Ecto neural progenitor cell (in vitro differentiated cells): Measurements from ENCODE around the gene PSAP.

ENCODE experiments used
- DNase-seq: peaks from one replicate; pipeline ENCODE4 v3.0.0-alpha.2; 2018; ENCODE audit warnings: low spot score

Gene PSAP

DNA sequence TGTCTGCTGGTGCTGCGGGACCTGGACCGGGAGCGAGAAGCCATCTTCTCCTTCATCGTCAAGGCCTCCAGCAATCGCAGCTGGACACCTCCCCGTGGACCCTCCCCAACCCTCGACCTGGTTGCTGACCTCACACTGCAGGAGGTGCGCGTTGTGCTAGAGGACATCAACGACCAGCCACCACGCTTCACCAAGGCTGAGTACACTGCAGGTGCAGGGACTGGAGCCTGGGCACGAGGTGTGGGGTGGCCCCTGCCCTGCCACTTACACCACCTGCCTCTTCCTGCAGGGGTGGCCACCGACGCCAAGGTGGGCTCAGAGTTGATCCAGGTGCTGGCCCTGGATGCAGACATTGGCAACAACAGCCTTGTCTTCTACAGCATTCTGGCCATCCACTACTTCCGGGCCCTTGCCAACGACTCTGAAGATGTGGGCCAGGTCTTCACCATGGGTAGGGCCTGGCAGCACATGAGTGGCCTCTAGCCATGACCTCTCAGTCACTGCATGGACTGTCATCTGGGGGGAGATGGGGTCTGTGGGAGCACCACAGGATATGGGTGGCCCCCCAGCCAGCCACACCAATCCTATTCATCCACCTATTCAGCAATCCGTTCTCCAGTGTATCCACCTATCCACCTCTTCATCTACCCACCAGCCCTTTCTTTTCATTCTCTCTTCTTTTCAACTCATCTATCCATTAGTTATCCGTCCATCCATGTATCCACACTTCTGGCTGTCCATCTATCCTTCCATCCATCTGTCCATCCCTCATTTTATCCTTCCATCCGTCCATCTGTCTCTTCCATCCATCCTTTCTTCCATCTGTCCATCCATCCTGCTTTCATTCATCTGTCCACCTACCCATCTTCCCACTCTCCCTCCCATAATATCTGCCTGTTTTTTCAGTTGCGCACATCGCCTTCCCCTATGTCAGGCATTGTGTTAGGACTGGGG is 43.2 kb downstream of the PSAP start:
- DNase-seq = no peak

- no peak for DNase-seq
Observed at GRCh38 chr10:71806704-71807556, 44.1 kb downstream of the PSAP start.

DNA sequence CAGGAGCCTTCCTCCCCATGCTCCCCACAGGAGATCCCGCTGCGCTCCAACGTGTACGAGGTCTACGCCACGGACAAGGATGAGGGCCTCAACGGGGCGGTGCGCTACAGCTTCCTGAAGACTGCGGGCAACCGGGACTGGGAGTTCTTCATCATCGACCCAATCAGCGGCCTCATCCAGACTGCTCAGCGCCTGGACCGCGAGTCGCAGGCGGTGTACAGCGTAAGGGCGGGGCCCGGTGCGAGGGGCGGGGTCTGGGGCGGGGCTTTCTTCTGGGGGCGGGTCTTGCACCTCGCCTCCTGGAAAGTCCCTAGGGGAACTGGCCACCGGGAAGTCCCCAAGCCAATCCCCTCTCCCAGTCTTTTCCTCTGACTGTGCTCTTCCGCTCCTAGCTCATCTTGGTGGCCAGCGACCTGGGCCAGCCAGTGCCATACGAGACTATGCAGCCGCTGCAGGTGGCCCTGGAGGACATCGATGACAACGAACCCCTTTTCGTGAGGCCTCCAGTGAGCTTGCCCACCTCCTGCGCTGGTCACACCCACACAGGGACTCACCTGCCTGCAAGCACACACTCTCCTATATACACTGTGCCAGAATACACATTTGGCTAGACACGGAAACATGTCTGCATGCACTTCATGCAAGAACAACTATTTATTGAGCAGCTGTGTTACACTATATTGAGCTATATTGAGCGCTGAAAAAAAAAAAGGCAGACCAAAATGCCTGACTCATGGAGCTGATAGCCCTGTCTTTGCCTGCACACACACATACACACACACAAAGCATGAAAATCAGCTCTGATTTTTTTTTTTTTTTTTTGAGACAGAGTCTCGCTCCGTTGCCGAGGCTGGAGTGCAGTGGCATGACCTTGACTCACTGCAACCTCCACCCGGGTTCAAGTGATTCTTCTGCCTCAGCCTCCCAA is 45.0 kb downstream of the PSAP start:
- peak; percentile 80 for DNase-seq

GRCh38 chr10:71804077-71804476 is 47.0 kb downstream of the PSAP start:
- no peak for DNase-seq

DNA sequence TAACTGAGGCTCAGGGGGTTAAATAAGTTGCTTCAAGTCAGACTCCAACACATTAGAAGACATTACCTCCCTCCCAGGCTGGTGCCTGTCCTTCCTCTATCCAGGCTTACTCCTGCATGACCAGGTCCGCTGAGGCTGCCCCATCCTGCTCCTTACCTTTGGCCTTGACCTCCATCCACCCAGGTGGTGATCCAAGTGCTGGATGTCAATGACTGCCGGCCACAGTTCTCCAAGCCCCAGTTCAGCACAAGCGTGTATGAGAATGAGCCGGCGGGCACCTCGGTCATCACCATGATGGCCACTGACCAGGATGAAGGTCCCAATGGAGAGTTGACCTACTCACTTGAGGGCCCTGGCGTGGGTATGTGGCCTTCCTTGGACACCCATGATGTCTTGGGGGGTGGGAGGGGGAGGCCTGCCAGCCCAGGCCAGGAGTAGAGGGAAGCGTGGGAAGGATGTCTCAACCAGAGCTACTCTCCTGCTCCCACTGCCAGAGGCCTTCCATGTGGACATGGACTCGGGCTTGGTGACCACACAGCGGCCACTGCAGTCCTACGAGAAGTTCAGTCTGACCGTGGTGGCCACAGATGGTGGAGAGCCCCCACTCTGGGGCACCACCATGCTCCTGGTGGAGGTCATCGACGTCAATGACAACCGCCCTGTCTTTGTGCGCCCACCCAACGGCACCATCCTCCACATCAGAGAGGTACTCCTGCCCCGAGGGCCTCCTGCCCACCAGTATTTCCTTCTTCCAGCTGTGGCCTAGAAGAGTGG is 48.1 kb downstream of the PSAP start:
- no peak for DNase-seq

GRCh38 chr10:71802235-71802634 is 48.8 kb downstream of the PSAP start:
- DNase-seq = no peak

DNA sequence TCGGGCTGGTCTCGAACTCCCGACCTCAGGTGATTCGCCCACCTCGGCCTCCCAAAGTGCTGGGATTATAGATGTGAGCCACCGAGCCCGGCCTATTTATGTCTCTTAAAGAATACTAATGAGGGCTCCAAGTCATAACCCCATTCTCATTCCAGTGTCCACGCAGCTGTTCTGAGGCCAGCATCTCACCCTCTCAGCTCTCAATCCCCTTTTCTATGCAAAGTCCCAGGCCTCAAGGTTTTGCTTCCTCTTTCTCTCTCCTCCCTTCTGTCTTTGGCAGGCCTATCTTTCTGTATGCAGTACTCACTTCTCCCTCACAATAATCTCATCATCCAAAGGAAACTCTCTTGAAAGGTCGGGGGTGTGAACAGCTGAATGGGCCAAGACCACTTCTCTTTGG is 49.7 kb downstream of the PSAP start:
- no peak for DNase-seq

DNA sequence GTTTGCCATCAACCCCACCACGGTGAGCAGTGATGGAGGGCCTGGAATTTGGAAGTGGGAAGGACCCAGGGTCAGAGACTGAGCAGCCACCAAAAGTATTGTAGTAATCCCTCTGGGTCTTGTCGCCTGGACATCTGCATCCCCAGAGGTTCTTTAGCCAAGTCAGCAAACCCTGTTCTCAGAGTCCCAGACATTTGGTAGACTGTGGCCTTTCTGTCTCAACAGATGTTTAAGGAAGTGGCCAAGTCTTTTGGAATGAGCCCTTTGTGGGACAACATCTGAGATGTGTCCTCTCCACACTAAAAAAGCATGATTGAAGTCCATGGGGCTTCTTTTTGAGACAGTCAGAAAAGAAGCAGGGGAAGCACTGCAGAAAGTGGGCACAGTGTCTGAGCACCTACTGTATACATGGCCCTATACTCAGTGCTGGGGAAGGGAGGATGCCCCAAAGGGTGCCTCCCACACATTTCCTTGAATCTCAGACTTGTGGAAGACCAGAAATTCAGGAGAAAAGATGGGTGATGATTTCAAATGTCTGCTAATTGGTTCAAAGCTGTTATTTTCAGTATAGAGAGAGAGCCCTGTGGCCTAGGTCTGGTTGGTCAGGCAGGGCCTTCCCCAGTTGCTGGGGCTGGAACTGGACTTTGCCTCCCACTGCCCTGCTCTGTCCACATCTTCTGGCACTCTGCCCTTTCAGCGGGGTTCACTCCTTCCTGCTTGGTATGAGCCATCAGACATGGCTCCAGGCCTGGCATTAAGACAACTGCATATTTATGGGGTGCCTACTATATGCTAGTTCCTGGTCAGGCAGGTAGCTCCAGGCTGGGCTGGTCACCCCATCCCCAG is 51.2 kb downstream of the PSAP start:
- DNase-seq = no peak

- DNase-seq = no peak
Observed at GRCh38 chr10:71799112-71799511, 51.9 kb downstream of the PSAP start.

DNA sequence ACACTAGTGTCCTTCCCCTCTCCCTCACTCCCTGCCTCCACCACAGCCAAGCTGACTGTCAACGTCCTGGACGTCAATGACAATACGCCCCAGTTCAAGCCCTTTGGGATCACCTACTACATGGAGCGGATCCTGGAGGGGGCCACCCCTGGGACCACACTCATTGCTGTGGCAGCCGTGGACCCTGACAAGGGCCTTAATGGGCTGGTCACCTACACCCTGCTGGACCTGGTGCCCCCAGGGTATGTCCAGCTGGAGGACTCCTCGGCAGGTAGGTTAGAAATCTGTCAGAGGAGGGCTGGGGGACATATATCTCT is 52.8 kb downstream of the PSAP start:
- DNase-seq = no peak

- no peak for DNase-seq
Observed at GRCh38 chr10:71797533-71798307, 53.3 kb downstream of the PSAP start.

GRCh38 chr10:71796749-71797405 is 54.2 kb downstream of the PSAP start:
- DNase-seq = no peak

DNA sequence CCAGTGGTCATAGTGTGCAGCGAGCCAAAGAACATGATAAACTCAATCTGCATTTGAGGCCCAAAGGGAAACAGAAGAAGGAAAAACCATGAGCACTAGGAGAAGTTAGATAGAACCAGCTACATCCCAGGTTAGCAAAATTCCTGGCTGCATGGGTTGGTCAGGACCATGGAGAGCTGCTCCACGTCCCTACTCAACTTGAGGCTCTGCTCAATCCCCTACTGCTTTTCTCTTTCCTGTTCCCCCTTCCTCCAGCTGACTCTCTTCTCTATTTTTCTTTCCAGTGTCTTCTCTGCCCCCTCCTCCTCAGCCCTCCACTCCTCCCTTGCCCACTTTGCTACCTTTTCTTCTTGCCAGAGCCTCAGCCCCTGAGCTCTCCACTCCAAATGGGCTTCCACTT is 55.8 kb downstream of the PSAP start:
- DNase-seq = no peak

GRCh38 chr10:71790749-71791440 is 60.2 kb downstream of the PSAP start:
- DNase-seq = no peak

- DNase-seq = no peak
Observed at GRCh38 chr10:71789871-71790270, 61.2 kb downstream of the PSAP start.

GRCh38 chr10:71788954-71789353 is 62.1 kb downstream of the PSAP start:
- DNase-seq = no peak

DNA sequence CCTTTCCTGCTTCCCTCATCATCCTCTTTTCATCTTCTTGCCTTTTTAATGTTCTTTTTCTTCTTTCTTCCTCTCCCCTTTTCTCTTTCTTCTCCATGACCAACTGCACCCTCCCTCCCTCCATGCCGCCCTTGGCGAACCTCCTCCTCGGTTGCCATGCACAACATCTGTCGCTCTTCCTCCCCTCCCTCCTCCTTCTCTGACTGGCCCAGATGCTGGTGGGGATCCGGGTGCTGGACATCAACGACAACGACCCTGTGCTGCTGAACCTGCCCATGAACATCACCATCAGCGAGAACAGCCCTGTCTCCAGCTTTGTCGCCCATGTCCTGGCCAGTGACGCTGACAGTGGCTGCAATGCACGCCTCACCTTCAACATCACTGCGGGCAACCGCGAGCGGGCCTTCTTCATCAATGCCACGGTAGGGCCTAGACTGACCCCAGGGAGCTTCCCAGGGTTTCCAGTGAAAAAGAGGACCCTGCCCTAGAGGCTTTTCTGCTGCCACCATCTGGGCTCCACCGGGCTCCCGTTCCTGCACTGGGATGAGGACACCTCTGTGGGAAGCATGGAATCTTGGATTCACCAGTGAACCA is 66.3 kb downstream of the PSAP start:
- no peak for DNase-seq
